Hepatic stellate cell (primary cell): Measurements from ENCODE around the gene EXOC4.
"Not testable (repeated sequence)": the region's sequence is repeated elsewhere in the genome, so short reads cannot be mapped to it uniquely, and the experiment has no call there.

Source experiments
- DNase-seq: peaks from one replicate; pipeline ENCODE4 v3.0.0; 2011; ENCODE audit warnings: low spot score

EXOC4 gene

DNA sequence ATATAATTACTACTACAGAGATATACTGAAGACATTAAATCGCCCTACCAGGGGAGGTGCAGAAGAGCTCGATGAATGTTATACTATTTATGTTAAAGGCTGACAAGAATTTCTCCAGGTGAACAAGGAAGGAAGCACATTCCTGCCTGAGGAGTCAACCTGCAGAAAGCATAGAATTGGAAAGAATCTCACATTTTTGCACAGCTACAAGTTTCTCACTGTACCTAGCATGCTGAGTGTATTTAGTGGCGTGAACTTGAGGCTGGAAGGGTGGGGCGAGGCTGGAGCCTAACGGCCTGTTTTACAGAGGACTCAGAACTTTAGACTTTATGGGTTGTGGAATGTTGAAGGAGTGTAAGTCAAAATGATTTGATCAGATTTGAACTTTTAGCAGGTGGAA, 500.6 kb downstream of the EXOC4 start:
- no peak for DNase-seq

DNA sequence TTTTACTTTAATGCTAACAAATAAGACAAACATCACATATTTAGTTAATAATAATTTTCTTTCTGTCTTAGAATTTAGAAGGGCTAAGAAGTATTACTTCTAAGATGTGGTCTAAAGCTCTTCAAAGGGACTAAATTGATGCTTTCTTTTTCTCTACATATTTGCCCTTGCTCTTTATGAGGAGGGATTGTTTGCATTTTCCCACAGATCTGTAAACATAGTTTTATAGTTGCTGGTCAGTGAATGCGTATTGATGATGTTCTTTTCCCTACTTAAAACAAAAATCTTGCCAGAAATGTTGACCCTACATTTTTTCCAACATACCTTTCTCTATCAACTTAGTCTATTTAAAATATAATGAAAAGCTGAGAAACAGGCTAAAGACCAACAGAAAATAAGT, 501.8 kb downstream of the EXOC4 start:
- DNase-seq, result no peak

DNA sequence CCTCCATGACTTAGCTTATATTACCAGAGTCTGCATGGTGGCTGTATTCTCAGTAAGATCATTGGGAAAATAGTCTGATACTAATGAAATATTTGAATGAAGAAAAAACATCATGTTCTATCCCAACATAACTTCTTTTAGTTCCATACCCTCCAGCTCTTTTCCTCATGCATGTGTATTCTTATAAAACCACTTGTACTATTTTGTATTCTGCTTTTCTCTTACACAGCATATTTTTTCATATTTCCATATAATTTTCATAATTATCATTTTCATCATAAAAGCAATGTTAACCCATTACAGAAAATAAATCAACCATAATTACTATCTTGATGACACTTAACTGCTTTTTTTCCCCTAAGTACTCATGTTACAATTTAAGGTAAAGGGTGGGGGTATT, 503.0 kb downstream of the EXOC4 start:
- DNase-seq, result no peak

DNA sequence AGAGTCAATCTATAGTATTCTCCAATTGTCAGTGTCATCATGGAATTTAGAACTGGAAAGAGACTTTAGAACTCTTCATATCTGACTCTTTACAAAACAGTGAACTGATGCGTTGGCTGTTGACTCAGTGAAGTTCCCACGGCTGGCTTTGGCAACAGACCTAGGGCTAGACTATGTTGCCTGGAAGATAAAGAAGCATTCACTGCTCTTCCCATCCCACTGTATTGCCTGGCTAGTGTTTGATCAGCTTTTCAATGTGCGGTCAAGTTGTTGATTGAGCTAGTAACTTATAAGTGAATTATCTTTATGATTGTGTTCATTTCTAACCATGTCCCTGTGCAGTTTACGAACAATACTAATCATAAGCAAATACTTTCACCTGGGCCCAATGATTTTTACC, 508.6 kb downstream of the EXOC4 start:
- DNase-seq, result no peak

DNA sequence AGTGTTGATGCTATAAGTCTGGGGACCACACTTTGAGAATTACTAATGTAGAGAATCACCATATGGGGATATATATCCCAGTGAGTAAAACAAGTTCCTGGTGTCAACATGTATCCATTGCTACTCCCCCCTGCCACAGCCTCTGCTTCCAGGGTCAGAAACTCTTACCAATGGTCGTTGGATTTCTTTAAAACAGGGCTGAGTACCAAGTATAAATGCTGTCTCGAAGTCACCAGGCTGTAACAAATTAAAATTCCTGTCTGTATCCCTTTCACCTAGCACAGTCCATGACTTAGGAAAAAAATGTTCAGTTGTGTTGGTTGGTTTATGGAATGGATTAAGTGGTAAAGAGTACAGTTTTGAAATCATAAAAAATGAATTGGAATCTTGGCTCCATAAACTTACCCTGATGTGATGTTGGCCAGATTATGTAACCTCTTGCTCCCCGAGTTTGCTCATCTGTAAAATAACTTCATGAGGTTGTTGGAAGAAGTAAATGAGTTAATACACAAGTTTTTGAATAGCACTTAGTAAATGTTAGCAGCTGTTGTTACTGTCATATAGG, 510.3 kb downstream of the EXOC4 start:
- no peak for DNase-seq

DNA sequence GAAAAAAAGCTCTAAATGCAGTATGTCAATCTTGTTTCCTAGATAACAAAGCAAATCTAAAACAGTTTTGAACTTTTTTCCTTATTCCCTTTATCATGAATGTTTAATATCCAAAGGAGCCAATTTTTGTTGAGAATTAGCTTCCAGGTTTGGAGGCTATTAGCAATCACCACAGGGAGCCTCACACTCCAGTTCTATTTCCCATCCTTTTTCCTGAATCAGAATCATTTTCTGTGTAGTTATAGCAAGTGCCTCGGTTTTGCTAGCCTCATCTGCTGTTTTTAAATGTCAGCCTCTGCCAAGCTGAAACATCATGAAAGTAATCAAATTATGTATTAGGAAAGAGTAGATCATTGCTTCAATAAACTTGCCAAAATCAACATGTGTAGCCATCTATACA, 516.8 kb downstream of the EXOC4 start:
- no peak for DNase-seq

DNA sequence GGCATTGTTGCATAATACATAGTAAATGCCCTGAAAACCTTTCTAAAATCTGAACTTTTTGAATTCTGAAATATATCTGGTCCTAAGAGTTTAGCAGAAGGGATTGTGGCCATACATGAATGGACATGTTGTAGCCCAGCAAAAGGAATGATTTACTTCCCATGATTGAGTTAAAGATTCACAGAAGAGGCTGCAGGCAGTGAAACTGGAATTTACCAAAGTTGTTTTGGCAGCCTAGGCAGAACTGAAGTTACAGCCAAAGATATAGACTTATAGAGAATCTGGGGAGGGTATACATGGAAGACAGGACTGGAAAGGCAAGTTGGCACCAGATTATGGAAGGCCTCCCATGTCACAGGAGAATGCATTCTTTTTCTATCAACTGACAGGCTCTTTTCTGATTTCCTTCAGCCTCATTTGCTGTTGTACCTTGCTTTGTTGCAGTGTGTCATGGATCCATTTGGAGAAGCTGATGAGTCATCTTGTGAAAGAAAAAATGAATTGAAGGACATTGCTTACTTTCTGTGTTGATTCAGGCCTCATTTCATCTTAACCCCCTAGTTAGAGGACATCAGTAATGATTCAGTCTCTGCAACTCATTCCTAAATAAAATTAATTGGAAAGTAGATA, 518.1 kb downstream of the EXOC4 start:
- peak; percentile 5 for DNase-seq

DNA sequence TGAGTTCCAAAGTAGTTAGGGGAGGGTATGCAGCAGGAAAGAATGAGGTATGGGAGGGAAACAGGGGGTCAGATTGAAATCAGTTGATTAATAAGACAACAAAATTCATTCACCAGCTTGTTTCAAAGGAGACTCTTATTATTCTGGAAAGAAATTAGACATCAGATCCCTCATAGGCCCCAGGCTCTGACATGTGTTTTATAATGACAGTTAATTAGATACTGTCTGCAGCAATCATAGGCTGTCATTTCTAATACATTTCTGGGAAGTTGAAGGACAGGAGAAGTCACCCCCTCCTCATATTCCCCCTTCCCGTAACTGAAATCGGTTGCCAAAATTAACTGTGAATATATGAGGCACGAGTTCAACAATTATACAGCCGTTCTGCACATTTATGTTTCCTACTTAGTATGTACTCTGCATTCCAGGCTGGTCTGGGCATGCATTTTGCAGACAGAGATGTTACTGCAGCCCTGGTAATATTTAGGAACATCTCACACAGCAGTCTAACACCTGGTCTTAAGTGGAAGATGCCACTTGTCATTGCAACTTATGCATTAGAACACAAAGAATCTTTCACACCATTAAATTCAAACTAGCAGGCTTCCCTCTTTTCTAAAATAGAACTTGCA, 519.0 kb downstream of the EXOC4 start:
- DNase-seq, result no peak

DNA sequence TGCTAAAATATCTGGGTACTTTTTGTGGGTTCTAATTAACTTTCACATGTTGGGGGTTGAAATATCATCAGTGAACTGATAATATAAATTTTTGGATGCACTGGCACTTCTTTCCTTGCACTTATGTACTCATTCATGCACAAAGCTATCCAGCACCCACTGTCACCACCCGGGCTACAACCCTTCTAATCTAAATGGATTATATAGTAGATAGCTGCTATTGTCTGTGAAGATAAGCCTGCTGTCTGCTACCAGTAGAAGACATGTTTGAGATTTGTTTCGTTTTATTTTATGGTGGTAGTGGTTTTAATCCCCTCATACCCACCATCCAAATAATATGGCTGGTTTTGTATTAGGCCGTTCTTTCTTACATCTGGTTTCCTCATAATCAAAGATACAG, 520.7 kb downstream of the EXOC4 start:
- DNase-seq, result no peak

DNA sequence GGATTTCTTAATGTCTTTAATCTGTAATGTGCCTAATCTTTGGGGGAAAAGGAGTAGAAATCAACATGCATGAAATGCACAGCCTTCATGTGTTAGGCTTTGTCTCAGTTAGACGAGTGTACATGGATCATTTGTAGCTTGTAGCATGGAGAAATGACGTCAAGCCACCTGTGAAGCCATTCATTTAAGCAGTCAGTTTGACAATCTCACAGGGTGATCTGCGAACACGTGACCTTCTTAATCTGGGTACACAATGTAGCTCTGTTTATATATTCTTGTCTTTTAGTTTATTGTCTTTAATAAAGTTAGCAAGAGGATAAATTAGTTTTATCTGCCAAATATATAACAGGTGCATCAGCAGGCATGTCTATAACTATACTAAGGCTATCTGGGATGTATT, 522.3 kb downstream of the EXOC4 start:
- DNase-seq, result no peak

DNA sequence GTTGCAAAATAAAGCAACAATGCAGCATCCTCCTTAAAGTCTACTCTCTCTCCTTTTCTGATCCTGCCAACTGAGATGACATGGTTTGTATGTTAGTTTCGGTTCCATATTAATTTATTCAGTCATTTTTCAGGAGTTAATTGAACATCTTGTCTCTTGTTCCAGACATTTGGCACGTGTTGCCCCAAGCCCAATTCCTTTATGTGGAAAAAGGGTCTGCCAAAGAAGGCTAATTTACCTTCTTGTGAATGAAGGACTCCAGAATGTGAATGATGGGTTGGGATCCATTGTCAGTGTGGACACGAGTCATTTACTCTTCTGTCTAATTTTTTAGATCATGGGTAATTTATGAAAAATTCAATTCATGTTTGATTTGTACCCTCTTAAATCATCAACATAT, 523.4 kb downstream of the EXOC4 start:
- DNase-seq, result no peak

DNA sequence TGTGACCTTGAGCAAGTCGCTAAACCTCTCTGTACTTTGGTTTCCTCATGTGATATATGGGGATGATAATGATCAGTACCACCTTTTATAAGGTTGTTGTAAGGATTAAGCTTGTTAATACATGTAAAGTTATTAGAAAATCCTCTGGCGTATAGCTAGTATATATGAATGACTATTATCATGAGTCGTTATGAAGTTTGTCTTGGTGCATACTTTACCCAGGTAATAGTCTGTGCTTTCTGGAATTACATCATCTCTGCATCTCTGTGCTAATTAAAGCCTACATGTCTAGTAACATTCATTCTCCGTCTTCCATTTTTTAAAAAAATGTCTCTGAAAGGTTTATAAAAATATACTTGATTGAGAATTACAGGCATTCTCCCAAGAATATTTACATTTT, 524.8 kb downstream of the EXOC4 start:
- DNase-seq, result no peak

DNA sequence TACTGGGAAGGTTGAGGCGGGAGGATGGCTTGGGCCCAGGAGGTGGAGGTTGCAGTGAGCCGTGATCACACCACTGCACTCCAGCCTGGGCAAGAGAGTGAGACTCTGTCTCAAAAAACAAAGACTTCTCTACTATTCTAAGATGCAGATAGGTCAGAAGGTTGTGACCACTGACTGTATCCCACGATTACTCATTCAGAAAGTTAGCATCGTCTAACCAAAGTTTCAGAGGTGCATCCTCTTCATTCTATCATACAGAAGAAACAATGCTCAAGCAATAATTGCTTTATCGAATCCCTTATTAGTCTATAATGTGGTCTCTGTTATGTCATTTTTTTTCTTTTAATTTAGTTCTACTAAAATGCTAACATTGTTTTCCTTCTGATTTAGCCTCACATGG, 525.6 kb downstream of the EXOC4 start:
- no peak for DNase-seq

DNA sequence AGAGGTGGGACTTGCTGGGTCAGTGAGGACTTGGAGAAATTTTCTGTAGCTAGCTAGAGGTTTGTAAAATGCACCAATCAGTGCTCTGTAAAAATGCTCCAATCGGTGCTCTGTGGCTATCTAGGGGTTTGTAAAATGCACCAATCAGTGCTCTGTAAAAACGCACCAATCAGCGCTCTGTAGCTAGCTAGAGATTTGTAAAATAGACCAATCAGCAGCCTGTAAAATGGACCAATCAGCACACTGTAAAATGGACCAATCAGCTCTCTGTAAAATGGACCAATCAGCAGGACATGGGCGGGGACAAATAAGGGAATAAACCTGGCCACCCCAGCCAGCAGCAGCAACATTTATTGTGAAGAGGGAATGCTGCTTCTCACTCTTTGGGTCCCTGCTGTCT, 526.7 kb downstream of the EXOC4 start:
- DNase-seq, result not testable (repeated sequence)

DNA sequence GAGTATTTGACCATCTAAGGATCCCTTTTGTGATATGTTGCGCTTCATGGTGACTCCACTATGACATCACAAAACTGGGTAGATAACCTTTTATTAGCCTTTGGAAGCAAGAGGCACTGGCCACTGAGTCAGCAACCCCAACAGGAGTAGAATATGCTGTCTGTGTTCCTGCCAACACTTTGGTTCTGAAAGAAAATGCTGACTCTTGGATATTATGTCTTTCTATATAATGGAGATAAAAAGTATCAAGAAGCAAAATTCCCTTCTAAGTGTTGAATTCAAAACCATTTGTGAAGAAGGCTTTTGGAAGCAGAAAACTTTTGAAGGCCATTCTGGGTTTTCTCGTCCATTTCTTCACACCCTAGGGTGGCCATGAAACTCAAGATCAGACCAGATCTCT, 528.0 kb downstream of the EXOC4 start:
- DNase-seq, result no peak

DNA sequence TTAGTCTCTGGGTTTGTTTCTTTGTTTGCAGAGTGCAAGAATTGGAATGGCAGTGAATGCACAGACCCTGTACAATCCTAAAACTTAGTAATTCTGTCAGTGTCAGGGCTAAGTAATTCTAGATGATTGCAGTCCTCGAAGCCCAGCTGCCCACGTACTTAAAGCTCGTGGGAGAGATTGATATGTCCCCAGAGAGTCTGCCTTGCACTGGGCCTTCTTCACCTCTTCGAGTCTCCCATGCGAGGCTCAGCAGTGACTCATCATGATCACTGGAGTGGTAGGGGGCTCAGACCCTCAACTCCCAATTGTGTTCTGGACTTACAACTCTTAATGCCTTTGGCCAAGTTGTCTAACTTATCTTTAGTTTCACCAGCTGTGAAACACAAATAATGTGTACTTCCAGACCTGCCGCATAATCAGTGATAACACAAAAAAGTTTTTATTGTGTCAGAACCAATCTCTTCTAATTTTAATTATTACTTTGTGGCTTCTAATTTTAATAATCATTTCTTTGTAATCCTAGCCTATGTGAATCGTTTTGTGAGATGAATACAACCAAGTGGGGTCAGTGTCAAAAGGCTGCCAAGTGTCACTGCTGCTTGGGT, 528.7 kb downstream of the EXOC4 start:
- DNase-seq, result no peak

DNA sequence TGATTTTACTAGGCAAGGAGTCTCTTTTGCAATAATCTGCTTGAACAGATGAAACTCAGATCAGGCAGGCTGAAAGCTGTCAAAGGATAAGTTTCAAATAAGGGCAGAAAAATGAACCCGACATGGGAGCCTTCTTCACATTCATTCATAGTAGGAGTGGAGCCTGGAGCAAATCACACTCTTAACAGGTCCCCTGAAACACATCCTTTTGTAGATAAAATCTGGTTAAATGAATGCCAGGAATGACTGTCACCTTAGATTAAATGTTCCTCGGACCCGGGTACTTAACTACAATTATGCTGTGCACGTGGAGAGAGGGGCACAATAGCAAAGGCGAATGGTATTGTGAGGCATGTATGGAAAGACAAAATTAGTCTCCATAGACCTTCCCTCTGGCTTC, 529.6 kb downstream of the EXOC4 start:
- DNase-seq, result no peak

DNA sequence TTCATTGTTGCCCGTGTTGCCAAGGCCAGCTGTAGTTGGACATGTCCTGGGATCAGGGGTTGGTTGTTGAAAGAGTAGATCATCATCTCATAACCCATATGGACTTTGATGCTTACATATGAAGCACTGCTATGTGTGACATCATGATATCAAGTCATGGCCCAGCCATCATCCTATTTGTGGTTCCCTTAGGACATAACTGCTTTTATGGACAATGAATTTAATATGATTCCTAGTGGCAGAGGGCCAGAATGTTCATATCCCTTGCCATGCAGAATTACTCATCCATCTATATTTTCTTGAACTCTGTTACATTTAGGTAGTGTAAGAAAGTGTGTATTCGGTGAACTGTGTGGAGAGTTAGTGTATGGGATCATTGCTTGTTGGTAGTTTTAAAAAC, 530.4 kb downstream of the EXOC4 start:
- DNase-seq, result no peak

DNA sequence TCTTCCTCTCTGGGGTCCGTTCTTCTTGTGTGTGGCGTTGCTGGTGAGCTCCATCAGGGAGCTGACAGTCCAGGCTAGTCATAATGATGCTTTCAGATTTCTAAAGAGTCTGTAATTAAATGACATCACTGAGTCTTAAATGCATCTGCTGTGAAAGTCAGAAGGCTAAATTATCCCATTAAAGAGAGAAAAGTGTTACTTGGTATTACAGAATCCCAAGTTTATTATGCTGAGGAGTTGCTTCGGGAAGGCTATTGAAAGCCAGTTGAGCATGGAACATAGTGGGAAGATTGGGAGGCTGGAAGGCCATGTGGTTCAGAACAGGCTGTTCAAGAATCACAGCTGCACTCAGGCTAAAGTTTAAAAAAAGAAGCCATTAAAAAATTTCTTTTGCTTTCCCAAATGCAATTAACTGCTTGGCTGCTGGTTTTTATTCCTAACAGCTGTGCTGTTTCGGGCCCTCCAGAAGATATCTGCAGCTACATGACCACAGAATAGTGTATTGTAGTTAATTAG, 531.7 kb downstream of the EXOC4 start:
- DNase-seq, result no peak

DNA sequence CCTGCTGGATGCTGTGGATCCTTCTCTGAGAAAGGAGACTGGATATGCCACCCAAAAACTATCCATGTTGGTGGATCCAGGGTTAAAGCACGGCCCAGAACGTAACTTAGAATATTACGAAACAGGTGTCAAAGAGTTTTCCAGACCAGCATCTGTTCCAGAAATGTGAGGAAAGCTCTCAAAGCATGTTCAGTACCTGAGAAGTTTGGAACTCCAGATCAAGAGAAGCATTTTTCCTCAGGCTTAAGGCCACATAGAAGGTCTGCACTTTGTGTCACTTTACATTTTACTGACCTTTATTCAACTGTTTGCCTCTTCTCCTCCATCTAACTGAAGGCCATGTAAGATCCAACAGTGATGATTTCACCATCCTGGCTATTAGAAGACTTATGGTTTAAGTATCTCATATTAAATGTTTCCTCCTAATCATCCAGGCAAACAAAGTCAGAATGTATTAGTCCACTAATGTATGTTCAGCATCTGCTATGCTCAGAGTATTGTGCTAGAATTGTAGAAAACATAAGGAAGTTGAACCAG, 533.6 kb downstream of the EXOC4 start:
- DNase-seq, result no peak

DNA sequence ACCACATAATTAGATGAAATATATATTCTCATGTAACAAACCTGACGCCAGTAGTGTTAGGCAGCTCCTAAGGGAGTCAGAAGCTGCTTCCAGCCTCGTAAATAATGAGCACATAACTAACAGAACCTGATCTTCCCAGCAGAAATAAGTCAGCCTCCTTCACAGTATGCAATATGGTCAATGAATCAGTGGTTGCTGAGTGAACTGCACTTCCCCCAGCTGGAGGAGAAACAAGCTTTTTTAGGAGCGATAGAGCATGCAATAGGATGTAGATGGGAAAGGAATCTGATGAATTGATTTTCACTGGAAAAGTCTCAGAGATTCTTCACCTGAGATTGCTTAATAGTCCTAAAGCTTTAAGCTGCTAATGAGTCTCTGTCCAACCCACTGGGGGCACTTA, 537.1 kb downstream of the EXOC4 start:
- DNase-seq, result no peak

DNA sequence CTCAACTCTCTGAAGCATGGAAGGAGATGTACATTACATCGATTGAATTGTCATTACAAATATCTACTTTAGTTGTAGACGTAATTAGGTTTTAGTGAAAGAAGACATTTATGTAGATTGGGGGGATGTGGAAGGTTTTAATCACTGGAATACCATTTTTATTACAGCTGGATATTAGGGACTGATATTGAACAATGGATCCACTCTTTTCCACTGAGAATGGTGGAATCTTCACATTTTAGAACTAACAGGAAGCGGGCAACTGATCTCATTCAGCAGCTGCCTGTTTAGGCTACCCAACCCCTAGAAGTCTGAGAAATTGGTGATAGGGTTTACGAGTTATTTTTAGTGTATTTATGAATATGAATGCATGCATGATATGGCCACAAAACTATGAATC, 538.0 kb downstream of the EXOC4 start:
- DNase-seq, result no peak

DNA sequence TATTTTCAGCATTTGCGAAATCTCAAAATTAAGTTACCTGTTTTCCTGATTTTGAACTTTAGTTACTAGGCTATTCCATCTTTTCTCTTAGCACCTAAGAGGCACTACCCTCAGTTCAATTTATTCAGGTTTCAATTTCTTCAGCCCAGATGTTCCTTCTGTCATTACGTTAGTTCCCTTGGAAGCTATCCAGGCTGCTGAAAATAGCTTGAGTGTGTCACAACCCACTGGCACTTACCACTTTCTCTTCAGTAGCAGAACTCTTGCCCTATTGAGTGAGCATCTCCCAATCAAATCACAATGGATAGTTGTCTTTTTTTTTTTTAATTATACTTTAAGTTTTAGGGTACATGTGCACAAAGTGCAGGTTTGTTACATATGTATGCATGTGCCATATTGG, 541.6 kb downstream of the EXOC4 start:
- no peak for DNase-seq
